Thyroid gland (tissue), 4 donors: Measurements from ENCODE around the gene OR10H3.

ENCODE experiments used
- CTCF ChIP-seq, 6 experiments: fragments of 200-600 bp in 3 of 6; fragments of 450-650 bp in 3 of 6; sonication (generic) in 3 of 6; IDR thresholded peaks; one replicate each; pipeline ENCODE4 v1.5.1; 2016 to 2019; ENCODE audit warnings: antibody characterized with exemption in 6 of 6, mild to moderate bottlenecking in 2 of 6, inconsistent platforms in 1 of 6, moderate library complexity in 1 of 6
- POLR2A ChIP-seq, 2 donors: fragments of 450-650 bp; IDR thresholded peaks; one replicate each; pipeline ENCODE4 v1.6.1; 2017; ENCODE audit warnings: antibody characterized with exemption in 2 of 2, mild to moderate bottlenecking in 2 of 2, moderate library complexity in 1 of 2

- TF ChIP-seq CTCF (IDR thresholded peaks at IDR 0.05), result no peak
- no peak for TF ChIP-seq POLR2A (IDR thresholded peaks at IDR 0.05)
Observed at GRCh38 chr19:15788594-15789270, 50.9 kb downstream of the OR10H3 start.
